ENCODE results near the gene CYBC1. TPM values are rescaled to one million over a fixed set of nuclear protein-coding genes. Genes with fewer than 3 reads are reported as not detected.

CYBC1 gene
- total RNA-seq, 2 experiments from 2014 or later, result 470 to 679 TPM

DNA sequence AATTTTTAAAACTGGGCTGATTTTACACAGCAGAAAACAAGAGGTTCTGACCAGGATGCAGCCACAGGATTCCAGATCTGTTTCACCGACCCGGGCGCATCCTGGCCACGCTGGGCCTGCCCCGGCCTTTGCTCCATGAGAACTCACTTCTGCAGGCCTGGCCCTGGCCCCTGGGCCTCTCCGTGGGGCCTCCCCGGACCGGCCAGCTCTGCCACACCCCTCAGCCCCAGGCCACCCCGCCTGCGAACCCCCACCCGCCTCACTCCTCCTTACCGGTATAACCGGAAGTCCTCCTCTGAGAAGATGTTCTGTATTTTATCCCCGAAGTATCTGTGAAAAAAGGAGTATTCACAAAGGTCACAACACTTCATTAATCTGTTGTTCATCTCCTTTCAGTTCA is 45.5 kb downstream of the CYBC1 start:
- H3K79me2 ChIP-seq (ENCODE audit: insufficient read depth, low read depth, low read length), result no peaks in the 10 kb centered on the region
- DNase-seq (ENCODE audit: low spot score), result no peak
- no peaks in the 10 kb centered on the region for H3K9me2 ChIP-seq (ENCODE audit: insufficient read depth, low read length)
- H3K27ac ChIP-seq (ENCODE audit: low read depth, low read length, poor library complexity, severe bottlenecking), result no peak overlapping the region
- H2AFZ ChIP-seq (ENCODE audit: low read length), result no peak overlapping the region
- H3K4me2 ChIP-seq (ENCODE audit: low read length), result no peak overlapping the region
- H3K4me1 ChIP-seq (ENCODE audit: insufficient read depth, low read length, poor library complexity, severe bottlenecking), result peaks cover 35% of the 10 kb centered on the region
- TF ChIP-seq, protein P1, sequence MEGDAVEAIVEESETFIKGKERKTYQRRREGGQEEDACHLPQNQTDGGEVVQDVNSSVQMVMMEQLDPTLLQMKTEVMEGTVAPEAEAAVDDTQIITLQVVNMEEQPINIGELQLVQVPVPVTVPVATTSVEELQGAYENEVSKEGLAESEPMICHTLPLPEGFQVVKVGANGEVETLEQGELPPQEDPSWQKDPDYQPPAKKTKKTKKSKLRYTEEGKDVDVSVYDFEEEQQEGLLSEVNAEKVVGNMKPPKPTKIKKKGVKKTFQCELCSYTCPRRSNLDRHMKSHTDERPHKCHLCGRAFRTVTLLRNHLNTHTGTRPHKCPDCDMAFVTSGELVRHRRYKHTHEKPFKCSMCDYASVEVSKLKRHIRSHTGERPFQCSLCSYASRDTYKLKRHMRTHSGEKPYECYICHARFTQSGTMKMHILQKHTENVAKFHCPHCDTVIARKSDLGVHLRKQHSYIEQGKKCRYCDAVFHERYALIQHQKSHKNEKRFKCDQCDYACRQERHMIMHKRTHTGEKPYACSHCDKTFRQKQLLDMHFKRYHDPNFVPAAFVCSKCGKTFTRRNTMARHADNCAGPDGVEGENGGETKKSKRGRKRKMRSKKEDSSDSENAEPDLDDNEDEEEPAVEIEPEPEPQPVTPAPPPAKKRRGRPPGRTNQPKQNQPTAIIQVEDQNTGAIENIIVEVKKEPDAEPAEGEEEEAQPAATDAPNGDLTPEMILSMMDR (conservative IDR thresholded peaks at IDR 0.05; ENCODE audit: low read length), result no peak
- TF ChIP-seq EZH2phosphoT487 (IDR thresholded peaks at IDR 0.05; ENCODE audit: borderline replicate concordance, low read depth, low read length), result no peak
- ChIA-PET CTCF (ENCODE audit: unreplicated experiment) (no interaction called here), POLR2A (no interaction called here)
- no peaks in the 10 kb centered on the region for H3K9me3 ChIP-seq (ENCODE audit: low read length)
- intact Hi-C loops (cut with micrococcal nuclease; ENCODE audit: unreplicated experiment), result no loop called here
- H4K20me1 ChIP-seq (ENCODE audit: insufficient read depth, low read length), result no peaks in the 10 kb centered on the region
- BruUV-seq (replicated peaks), result no TSS peak
- H3K36me3 ChIP-seq (ENCODE audit: insufficient read depth, low read length), result peaks cover 63% of the 10 kb centered on the region
- H3K4me3 ChIP-seq (ENCODE audit: low read depth, low read length, poor library complexity, severe bottlenecking), result no peak overlapping the region

- CTCF ChIA-PET (ENCODE audit: unreplicated experiment), result no interaction called here
- Histone ChIP-seq H4K20me1 (ENCODE audit: insufficient read depth, low read length) (no peaks in the 10 kb centered on the region), H3K9me2 (ENCODE audit: insufficient read depth, low read length) (no peaks in the 10 kb centered on the region), H3K9me3 (ENCODE audit: low read length) (no peaks in the 10 kb centered on the region), H3K4me1 (ENCODE audit: insufficient read depth, low read length, poor library complexity, severe bottlenecking) (peaks cover 35% of the 10 kb centered on the region), H3K4me3 (ENCODE audit: low read depth, low read length, poor library complexity, severe bottlenecking) (no peak overlapping the region), H3K79me2 (ENCODE audit: insufficient read depth, low read depth, low read length) (no peaks in the 10 kb centered on the region), H2AFZ (ENCODE audit: low read length) (no peak overlapping the region), H3K27ac (ENCODE audit: low read depth, low read length, poor library complexity, severe bottlenecking) (peak overlapping the region; percentile 83), H3K4me2 (ENCODE audit: low read length) (no peak overlapping the region), H3K36me3 (ENCODE audit: insufficient read depth, low read length) (peaks cover 64% of the 10 kb centered on the region)
- intact Hi-C loops (cut with micrococcal nuclease; ENCODE audit: unreplicated experiment), result no loop called here
- no peak for DNase-seq (ENCODE audit: low spot score)
- TF ChIP-seq, protein P1 (conservative IDR thresholded peaks at IDR 0.05; ENCODE audit: low read length), result no peak
- TF ChIP-seq EZH2phosphoT487 (IDR thresholded peaks at IDR 0.05; ENCODE audit: borderline replicate concordance, low read depth, low read length), result no peak
- no TSS peak for BruUV-seq (replicated peaks)
- POLR2A ChIA-PET, result no interaction called here
These were observed 46.6 kb downstream of the CYBC1 start for GRCh38 chr17:82403662-82404660.

- ChIA-PET POLR2A (interaction anchor here (1.2 to 2.2 kb wide), 2 partner anchors 15 to 52 kb away, joined by 5 to 6 read pairs; partner anchors contain the start of genes HEXD and OGFOD3), CTCF (ENCODE audit: unreplicated experiment) (no interaction called here)
- peak overlapping the region; percentile 18 for H3K4me2 ChIP-seq (ENCODE audit: low read length)
- H3K27ac ChIP-seq (ENCODE audit: low read depth, low read length, poor library complexity, severe bottlenecking), result peak overlapping the region; percentile 83
- H3K9me3 ChIP-seq (ENCODE audit: low read length), result no peaks in the 10 kb centered on the region
- H2AFZ ChIP-seq (ENCODE audit: low read length), result no peak overlapping the region
- no peaks in the 10 kb centered on the region for H4K20me1 ChIP-seq (ENCODE audit: insufficient read depth, low read length)
- no peaks in the 10 kb centered on the region for H3K79me2 ChIP-seq (ENCODE audit: insufficient read depth, low read depth, low read length)
- no peak overlapping the region for H3K4me3 ChIP-seq (ENCODE audit: low read depth, low read length, poor library complexity, severe bottlenecking)
- peak; percentile 78 for DNase-seq (ENCODE audit: low spot score)
- BruUV-seq (replicated peaks), result no TSS peak
- no peak for TF ChIP-seq EZH2phosphoT487 (IDR thresholded peaks at IDR 0.05; ENCODE audit: borderline replicate concordance, low read depth, low read length)
- TF ChIP-seq, protein P1 (conservative IDR thresholded peaks at IDR 0.05; ENCODE audit: low read length), result no peak
- intact Hi-C loops (cut with micrococcal nuclease; ENCODE audit: unreplicated experiment), result loop anchor here (1.0 kb wide), 1 partner anchor 52 kb away; no protein-coding TSS in a partner anchor
- no peaks in the 10 kb centered on the region for H3K9me2 ChIP-seq (ENCODE audit: insufficient read depth, low read length)
- peaks cover 31% of the 10 kb centered on the region for H3K4me1 ChIP-seq (ENCODE audit: insufficient read depth, low read length, poor library complexity, severe bottlenecking)
- peaks cover 56% of the 10 kb centered on the region for H3K36me3 ChIP-seq (ENCODE audit: insufficient read depth, low read length)
These were observed 47.7 kb downstream of the CYBC1 start for GRCh38 chr17:82402865-82403264.
